OCI-LY1 (cell line): ENCODE data around the gene TMEM132A.

Experiments
- EZH2 ChIP-seq: fragments of 200-600 bp; sonication (generic), shearing (Covaris generic); IDR thresholded peaks from 2 replicates; pipeline ENCODE4 v1.8.0; 2017; ENCODE audit warnings: borderline replicate concordance, mixed run types, mild to moderate bottlenecking, antibody characterized with exemption, low read length, moderate library complexity, mixed read lengths
- TF ChIP-seq, protein P1 (sequence below): fragments of 200-600 bp; sonication (generic), shearing (Covaris generic); IDR thresholded peaks from 2 replicates; pipeline ENCODE4 v1.5.1; 2017; ENCODE audit warnings: mild to moderate bottlenecking, antibody characterized with exemption, low read length, moderate library complexity, mixed read lengths

DNA sequence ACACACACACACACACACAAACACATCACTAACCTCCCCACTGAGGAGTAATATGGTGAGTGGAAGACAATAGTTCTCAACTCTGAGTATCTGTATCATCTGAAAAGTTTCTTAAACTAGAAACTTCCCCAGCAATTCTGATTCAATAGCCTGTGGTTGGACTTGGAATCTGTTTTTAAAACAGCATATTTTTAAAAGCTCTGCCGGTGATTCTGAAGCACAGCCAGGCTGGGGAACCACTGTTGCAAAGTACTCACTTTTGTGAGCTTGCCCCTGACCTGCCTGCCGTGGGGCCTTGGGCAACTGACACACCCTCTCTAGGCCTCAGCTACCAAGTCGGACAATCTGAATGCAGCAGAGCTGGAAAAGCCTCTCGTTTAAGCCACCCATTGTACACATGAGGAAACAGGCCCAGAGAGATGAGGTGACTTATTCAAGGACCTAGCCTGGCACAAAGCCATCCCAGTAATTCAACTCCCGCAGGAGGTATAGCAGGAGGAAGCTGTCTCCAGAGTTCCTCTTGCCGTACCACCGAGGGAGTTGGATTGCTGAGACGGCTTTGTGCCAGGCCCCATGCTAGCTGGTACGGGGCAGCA is 18.8 kb downstream of the TMEM132A start:
- TF ChIP-seq, protein P1, sequence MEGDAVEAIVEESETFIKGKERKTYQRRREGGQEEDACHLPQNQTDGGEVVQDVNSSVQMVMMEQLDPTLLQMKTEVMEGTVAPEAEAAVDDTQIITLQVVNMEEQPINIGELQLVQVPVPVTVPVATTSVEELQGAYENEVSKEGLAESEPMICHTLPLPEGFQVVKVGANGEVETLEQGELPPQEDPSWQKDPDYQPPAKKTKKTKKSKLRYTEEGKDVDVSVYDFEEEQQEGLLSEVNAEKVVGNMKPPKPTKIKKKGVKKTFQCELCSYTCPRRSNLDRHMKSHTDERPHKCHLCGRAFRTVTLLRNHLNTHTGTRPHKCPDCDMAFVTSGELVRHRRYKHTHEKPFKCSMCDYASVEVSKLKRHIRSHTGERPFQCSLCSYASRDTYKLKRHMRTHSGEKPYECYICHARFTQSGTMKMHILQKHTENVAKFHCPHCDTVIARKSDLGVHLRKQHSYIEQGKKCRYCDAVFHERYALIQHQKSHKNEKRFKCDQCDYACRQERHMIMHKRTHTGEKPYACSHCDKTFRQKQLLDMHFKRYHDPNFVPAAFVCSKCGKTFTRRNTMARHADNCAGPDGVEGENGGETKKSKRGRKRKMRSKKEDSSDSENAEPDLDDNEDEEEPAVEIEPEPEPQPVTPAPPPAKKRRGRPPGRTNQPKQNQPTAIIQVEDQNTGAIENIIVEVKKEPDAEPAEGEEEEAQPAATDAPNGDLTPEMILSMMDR: no peak
- no peak for TF ChIP-seq EZH2
